ENCODE data around the gene EML2.
A peak's percentile ranks its signal among the peaks of the same experiment; 100 is the strongest.

Gene EML2

GRCh38 chr19:45585158-45585577, 54.0 kb downstream of the EML2 start:
- DNase-seq, result no peak

- peak; percentile 99 for DNase-seq
These were observed 54.7 kb downstream of the EML2 start, which contains the start of gene OPA3 for GRCh38 chr19:45584332-45585157. TSS of gene OPA3 (minus strand) at chr19:45584802. CDS start at chr19:45584764, 38 bp downstream.

DNA sequence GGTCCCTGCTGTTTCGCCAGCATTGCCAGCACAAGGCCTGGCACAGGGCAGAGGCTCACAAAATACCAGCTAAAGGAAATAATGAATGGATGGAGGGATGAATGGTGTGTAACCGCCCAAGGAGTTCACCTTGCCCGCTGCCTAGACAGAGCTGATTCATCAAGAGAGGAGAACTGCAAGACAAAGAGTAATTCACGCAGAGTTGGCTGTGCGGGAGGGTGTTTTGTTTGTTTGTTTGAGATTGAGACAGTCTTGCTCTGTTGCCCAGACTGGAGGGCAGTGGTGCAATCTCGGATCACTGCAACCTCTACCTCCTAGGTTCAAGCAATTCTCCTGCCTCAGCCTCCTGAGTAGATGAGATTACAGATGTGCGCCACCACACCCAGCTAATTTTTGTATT, 57.6 kb downstream of the EML2 start:
- DNase-seq, result no peak

- no peak for DNase-seq
These were observed 60.3 kb downstream of the EML2 start for GRCh38 chr19:45578861-45579260.

GRCh38 chr19:45577111-45577905, 61.9 kb downstream of the EML2 start:
- DNase-seq, result no peak

GRCh38 chr19:45576682-45577081, 62.5 kb downstream of the EML2 start:
- no peak for DNase-seq

DNA sequence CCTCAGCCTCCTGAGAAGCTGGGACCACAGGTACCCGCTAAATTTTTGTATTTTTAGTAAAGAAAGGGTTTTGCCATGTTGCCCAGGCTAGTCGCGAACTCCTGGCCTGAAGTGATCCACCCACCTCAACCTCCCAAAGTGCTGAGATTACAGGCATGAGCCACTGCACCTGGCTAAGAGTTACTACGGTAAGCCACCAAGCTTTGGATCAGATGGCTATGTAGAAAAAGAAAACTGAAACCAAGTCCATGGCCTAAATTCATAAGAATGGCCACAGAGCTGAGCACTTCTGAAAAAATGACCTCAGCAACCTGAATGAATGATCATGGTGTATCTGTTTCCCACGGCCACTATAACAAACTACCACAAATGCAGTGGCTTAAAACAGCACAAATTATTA, 64.0 kb downstream of the EML2 start:
- no peak for DNase-seq

- DNase-seq, result no peak
These were observed 64.7 kb downstream of the EML2 start for GRCh38 chr19:45574526-45574925.

DNA sequence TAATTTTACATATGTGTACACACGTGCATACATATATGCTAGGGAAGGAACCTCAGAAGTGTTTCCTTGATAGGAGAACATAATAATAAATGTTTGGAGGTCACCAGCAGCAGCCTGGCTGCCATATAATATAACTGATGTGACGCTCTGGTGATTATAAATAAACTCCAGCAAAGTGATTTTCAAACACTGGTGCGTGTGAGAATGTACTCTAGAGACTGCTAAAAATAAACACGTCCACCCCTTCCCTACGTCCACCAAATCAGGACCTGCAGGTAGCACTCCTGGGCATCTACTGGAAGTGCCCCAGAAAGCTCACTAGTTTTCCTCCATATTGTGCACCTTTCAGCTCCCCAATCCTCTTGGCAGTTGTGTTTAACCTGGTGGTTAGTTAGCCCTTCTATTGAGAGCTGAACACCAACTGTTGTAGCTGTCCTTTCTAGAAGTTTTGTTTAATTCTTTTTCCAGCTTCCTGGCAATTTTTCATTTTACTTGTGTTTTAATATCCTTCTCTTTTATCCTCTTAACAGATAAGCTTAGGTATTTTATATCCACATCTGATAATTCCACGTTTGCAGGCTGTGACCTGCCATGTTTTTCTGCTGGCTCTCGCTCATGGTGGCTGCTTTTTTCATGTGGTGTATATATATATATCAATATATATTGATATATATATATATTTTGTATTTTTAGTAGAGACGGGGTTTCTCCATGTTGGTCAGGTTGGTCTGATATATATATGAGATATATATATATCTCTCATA, 67.6 kb downstream of the EML2 start:
- no peak for DNase-seq

DNA sequence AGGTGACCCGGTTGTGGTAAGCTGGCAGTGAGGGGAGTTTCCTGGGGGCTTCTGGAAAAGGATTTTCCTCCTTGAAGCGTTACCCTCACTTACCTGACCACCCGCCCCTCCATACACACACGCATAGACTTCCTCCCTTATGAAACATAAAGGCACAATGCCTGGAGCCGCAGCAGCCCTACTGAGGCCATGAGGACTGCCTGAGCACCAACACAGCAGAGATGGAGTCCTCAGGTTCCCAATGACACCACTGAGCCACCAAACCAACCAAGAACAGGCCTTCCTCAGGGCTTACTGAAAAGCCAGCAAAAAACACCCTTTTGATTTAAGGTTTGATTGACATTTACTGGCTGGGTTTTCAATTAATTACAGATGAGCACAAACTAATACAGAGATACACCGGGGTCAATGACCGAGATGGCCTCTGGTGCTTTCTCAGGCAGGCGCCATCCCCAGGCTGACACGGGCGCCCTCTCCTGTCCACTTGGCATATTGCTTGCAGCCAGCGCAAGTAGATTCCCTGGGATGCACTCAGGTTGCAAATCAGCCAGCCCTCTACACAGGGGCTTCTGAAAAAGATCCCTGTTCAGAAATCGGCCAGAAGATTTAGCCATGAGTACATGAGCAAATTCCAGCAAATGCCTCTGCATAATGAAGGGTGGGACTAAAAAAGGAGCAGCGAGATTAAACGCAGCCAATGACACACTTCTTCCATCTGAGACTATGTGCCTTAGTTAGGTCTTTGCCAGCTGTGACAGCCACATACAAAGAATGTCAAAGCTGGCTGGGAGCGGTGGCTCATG, 69.4 kb downstream of the EML2 start:
- peak; percentile 59 for DNase-seq

- no peak for DNase-seq
These were observed 70.5 kb downstream of the EML2 start for GRCh38 chr19:45568732-45569131.

DNA sequence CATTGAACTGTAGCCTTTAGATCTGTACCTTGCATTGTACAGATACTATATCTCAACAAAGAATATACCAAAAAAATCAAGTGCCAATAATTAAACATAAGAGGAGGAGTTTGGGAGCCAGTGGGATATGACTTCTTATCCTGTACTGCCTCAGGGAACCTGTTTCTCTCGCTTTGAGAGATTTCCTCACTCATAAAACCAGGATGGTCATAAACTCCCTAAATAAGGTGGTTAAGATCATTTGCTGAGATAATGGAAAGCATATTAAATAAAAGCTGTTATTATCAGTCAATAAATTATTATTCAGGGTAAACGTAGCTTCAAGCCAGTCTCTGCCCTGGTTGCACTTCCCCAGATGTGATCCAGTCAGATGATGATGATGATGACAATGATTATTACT, 71.6 kb downstream of the EML2 start:
- no peak for DNase-seq

DNA sequence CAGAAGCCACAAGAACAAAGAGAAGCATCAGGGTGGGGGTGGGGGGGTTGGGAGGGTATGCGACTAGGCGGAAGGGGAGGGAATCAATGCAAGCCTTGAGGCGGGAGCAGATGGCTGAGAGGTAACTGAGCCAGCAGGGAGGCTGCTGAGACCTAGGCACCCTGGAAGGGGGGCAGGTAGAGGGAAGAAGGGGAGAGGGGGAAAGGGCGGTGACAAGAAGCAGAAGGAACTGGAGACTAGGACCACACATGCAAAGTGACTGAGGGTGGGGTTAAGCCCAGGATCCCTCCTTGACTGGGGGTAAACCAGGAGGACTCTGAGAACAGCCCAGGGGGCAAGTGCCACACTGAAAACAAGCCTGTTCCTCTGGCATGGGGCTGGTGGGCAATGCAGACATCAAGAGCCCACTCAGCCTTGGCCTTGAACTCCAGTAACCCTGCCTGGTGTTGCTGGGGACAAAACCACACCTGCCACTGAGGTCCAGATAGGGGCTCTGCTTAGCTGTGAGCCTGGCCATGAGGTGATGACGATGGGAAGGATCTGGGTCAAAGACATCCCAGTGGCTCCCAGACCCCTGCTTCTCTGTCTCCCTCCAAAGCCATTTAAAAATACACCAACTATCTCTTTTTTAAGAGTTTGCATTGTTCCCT, 74.9 kb downstream of the EML2 start:
- DNase-seq, result no peak

DNA sequence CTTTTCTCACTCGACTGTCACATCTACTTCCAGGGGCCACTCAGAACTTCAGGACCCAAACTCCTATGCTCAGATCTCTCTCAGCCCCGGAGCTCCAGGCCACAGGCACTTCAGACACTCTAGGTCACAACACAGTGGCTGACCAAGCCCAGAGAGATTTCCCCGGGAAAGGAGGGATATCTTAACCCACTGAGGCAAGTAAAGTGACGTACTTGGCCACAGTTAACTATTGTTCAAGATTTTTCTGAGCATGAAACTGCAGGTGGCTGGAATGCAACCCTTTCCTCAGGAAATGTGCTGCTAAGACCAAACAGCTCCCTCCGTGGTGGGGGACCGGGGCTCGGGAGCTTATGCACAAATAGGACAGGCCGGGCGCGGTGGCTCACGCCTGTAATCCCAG, 78.5 kb downstream of the EML2 start:
- no peak for DNase-seq

- DNase-seq, result no peak
These were observed 79.2 kb downstream of the EML2 start for GRCh38 chr19:45560038-45560437.

All from activated naive CD4-positive, alpha-beta T cell treated with Interleukin-2 at 50 U/mL for 16 hours (primary cell).